Brain pericyte (primary cell): ENCODE results near the gene LPIN2.
"Not testable (repeated sequence)": the region's sequence is repeated elsewhere in the genome, so short reads cannot be mapped to it uniquely, and the experiment has no call there.

Experiments used
- DNase-seq: peaks from one replicate; pipeline ENCODE4 v3.0.0-alpha.2; 2012; ENCODE audit warnings: low read depth, low spot score

The LPIN2 gene

DNA sequence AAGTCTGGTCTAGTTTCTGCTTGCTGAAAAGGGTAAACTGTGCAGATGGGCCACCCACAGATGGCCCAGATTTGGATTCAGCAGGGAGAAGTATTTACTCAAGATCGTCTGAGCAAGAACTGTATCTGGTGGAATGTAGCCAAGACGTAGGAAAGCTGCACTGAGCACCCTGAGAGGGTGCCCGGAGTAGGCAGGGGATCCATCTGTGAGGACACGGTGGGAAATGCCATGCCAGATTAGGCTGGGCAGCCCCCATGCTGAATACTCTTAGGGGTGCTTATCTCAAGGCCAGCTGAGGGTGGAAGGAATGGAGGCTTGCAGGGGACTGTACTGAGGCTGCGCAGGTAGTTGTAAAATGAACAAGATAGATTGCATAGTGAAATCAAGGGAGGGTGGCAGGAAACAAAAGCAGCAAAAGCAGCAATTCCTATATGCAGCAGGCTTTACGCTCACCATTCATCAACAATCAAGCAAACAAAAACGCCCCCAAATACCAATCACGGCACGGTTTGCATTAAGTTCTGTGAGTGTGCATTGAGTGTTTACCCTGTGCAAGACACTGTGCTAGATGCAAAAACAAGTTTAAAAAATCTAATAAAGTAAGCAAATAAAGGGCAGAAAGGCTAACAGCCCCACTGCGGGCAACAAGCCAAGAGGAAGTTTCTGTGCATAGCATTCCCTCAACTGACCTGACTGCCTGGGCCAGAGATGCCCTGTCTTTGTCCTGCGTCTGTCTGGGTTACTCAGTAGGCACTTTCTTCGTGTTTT lies 32.2 kb upstream of the LPIN2 start:
- DNase-seq = no peak

DNA sequence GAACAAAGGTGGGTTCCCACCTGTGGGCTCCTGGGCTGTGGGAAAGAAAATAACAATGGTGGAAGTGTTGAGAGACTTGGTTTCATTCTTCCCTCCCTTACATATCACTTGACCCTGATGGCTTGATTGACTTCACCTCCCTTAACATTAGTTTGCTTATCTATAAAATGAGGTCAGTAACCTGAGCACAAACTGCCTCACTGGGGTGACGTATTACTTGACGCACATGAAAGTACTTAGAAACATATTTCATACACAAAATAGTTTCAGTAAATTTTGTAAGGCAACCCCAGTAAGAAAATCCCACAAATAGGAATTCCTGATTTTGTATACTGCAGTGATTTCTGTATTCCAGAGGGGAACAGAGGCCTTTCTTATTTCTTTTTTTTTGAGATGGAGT lies 29.4 kb upstream of the LPIN2 start:
- no peak for DNase-seq

DNA sequence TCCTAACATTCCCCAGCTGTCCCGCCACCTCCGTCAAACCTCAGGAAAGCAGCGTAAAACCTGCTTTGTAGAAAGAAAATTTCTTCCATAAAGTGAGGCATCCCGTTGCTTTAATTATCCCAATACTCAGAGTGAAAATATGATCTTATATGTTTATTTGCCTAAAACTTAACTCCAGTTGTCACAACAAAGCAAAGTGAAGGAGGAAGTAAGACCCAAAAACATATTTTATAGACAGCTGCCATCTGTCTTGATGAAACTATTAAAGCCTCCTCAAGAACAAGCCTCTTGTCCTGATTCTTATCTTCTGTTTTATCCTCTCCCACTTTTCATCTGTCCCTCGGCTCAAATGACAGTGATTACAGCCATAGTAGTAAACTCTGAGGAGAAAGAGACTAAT lies 28.9 kb upstream of the LPIN2 start:
- DNase-seq = no peak

DNA sequence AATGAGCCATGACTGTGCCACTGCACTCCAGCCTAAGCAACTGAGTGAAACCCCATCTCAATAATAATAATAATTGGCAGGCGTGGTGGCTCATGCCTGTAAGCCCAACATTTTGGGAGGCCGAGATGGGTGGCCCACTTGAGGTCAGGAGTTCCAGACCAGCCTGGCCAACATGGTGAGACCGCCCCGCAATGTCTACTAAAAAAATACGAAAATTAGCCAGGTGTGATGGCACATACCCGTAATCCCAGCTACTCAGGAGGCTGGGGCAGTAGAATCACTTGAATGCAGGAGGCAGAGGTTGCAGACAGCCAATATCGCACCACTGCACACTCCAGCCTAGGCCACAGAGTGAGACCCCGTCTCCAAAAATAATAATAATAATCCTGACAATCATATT lies 27.9 kb upstream of the LPIN2 start:
- no peak for DNase-seq

DNA sequence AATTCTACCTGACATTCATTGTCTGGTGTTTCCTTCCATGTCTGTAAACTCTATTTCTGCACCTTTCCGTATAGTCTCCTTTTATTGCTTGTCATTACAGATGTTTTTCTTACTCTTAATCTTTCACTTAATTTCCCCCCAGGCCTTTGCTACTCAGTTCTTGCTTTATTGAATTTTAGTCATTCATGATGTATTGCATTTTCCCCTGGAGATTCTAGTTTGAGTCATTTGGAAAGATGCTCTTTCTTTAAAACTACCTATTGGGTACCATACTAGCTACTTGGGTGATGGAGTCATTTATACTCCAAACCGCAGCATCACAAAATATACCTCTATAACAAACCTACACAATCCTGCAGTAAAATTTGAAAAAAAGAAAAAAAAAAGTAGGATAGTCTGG lies 27.2 kb upstream of the LPIN2 start:
- DNase-seq = no peak

DNA sequence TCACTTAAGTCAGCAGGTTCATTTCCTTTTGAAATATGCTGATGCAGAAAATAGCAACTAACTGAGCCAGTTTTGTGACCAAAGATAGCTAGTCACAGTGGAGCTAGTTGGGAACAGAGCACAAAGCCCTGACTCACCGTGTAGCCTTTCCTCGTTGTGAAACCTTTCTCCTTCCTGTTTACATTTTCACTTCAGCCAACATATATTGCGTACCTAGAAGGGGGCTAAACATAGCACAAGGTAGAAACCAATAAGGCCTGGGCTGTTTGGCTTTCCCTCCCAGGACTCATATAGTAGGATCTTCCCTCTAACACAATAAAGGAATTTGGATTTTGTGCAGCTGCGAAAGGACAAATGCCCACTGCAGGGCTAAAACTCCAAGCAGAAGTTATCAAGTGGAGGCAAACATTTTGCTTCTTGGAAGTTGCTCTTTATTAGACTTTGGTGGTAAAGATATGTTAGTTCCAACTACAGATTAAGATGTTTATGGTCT lies 24.5 kb upstream of the LPIN2 start:
- no peak for DNase-seq

DNA sequence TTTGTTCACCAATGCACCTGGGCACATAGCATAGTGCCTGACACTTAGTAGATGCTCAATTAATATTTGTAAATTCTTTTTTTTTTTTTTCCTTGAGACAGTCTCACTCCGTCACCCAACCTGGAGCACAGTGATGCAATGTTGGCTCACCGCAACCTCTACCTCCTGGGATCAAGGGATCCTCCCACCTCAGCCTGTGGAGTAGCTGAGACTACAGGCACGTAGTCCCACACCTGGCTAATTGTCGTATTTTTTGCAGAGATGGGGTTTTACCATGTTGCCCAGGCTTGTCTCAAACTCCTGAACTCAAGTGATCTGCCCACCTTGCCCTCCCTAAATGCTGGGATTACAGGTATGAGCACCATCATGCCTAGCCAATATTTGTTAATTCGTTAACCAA lies 23.2 kb upstream of the LPIN2 start:
- DNase-seq = no peak

DNA sequence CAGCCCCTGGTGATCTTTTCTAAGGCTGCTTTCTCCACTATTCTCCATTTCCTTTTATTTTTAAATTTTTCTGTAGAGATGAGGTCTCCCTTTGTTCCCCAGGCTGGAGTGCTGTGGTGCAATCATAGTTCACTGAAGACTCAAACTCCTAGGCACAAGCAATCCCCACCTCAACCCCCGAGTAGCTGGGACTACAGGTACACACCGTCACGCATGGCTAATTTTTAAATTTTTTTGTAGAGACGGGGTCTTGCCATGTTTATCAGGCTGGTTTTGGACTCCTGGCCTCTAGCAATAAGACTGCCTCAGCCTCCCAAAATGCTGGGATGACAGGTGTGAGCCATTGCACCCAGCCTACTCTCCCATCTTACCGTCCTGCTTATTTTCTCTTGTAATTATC lies 22.7 kb upstream of the LPIN2 start:
- DNase-seq = no peak

DNA sequence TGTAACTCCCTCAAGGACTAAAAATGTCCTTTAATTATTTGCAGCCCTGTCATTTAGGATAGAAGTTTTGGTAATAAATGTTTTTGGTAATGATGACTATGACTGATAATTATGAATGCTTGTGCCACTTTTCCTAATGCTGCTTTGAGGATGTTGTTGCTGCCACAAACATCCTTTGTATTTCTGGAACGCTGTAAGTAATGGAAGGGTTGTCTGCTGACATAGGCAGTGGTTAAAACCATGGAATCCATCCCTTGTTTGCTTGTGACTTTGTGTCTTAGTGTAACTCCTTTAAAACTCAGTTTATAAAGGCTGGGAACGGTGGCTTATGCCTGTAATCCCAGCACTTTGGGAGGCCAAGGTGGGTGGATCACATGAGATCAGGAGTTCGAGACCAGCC lies 19.8 kb upstream of the LPIN2 start:
- DNase-seq = no peak

DNA sequence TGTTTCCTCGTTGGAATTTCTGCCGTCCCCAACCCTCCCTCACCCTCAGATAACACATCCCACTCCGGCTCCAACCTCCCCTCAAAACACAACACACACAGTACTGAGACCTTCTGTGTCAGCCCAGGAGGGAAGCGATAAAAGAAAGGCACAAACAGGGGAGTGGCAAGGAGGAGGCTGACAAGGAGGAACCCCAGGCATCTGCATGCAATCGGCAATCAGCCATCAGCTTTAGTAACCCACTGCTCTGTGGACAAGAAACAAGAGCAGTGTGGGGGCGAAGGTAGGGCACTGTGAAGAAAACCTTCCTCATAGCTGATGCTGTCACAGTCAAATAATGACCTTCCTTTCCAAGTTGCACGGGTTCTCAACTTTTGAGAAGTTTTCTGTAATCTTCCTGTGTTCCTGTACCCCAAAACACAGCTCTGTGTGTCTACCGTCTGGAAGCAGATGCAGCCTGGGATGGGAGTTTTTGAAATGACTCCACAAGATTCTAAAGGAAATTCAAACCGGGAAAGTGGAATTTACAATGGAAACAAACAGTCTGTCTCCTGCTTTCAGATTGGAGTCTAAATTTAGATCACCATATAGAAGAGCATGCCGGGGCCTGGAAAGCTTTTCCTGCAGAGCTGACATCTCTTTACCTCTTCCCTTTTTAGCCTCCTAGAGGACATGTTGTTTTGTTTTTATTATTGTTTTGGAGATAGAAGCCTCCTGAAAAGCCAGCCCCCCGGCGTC lies 16.4 kb upstream of the LPIN2 start:
- DNase-seq = no peak

DNA sequence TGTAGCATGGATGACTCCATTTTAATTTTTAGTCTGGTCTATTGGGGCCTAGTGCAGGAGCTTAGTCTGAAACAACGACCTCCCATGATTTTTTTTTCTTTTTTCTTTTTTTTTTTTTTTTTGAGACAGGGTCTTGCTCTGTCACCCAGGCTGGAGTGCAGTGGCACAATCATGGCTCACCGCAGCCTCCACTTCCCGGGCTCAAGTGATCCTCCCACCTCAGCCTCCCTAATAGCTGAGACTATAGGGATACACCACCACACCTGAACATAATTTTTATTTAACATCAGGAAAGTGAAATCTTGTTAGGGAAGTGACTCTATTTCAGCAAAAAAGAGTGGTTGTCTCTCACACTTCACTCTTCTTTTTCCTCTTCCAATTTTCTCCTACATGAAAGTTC lies 15.2 kb upstream of the LPIN2 start:
- not testable (repeated sequence) for DNase-seq

DNA sequence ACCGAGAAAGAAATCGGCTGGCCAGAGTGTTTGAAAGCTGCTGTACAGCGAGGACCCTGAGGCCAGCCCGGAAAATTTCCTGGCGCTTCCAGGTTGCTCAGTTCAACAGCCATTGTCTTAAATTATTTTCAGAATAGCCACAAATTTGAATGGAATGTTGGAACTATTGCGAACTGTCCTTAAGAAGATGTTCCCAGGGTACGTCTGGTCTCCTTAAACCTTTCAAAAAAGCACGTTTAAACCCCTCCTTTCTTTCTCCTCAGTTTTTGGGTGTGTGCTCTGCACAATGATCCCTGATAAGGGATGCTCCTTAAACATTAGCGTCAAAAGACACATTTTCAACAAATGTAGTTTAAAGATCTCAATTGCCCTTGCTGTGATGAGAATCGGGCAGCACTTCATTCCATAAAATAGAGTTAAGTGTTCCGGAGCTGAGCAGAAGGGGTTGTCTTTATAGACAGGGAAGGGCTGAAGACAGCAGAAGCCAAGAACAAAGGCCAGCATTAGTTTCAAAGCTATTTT lies 14.5 kb upstream of the LPIN2 start:
- no peak for DNase-seq

DNA sequence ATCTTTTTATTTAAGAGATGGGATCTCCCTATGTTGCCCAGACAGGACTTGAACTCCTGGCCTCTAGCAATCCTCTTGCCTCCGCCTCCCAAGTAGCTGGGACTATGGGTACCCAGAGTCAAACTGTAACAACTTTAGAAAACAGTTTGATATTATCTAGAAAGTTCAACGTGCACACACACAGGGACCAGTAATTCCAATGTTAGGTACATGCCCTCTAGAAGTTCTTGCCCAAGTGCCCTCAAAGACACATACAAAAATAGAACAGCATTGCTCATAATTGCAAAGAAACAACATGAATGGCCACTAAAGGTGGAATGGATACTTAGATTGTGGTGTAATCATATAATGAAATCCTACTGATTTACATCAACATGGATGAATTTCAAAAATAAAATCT lies 12.6 kb upstream of the LPIN2 start:
- no peak for DNase-seq

DNA sequence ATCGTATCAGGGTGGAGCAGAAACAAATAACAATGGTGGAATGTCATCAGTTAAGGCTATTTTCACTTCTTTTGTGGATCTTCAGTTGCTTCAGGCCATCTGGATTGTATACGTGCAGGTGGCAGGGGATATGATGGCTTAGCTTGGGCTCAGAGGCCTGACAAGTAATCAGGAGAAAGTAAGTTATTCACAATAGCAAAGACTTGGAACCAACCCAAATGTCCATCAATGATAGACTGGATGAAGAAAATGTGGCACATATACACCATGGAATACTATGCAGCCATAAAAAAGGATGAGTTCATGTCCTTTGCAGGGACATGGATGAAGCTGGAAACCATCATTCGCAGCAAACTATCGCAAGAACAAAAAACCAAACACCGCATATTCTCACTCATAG lies 10.7 kb upstream of the LPIN2 start:
- not testable (repeated sequence) for DNase-seq

DNA sequence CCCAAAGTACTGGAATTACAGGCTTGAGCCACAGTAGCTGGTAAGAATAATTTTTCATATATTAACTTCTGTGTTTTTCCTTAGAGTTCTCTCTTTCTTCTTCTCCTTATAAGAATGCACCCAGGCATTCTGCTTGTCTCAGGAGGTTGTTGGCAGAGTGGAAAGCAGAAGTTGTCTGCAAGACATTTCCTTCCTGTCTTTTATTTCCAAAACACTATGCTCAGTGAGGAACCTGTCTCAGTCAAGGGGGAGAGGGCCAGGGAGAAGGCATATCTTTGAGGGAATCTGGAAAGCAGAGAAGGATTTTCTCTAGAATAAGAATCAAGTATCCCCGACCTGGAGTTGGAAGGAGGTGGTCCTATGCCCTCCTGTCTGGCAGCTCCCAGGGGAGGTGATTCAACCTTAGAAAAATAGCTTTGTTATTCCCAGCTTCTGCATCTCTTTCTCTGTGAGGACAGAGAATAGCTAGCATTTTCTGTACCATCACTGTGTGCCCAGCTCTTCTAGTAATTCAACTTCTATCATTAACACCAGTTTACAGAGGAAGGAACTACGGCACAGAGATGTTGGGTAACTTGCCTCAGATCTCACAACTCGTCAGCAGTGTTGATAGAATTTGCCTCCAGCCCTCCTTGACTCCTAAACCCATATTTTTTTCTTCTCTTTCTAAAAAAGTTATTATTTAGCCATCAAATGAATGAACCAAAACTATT lies 3.8 kb upstream of the LPIN2 start:
- DNase-seq = no peak

DNA sequence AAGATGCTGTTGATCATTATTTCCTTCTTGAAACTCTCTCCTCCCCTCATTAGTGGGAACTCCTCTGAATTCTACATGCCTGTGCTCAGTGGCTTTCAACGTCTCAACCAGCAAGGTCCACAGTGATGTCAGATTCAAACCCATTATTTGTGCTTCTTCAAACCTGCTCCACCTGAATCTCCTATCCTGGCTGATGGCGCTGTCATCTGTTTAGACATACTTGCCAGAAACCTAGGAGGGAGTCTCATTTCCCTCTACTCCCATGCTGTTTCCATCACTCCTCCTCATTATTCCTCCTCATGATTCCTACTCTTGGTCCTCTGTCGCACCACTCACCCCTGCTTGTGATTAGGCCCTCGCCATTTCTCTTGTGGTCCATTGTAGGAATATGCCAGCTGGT lies 2.9 kb upstream of the LPIN2 start:
- DNase-seq = no peak

DNA sequence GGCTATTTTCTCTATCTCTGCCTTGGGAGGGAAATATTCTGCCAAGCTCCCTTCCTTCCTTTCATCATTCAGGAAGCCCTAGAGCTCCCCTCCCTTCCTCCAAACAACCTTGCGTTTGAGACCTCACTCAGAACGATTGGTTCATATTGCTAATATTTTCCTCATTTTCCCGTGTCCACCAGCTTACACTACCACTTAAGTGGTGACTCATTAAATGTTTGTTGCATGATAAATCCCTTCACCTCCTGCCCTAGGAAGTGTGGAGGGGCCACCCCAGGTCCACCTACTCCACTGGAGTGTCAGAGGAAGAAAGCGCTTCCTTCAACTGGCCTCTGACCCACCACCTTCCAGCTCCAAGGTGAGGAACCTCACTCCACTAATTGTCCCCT lies 2.3 kb upstream of the LPIN2 start:
- DNase-seq = no peak

DNA sequence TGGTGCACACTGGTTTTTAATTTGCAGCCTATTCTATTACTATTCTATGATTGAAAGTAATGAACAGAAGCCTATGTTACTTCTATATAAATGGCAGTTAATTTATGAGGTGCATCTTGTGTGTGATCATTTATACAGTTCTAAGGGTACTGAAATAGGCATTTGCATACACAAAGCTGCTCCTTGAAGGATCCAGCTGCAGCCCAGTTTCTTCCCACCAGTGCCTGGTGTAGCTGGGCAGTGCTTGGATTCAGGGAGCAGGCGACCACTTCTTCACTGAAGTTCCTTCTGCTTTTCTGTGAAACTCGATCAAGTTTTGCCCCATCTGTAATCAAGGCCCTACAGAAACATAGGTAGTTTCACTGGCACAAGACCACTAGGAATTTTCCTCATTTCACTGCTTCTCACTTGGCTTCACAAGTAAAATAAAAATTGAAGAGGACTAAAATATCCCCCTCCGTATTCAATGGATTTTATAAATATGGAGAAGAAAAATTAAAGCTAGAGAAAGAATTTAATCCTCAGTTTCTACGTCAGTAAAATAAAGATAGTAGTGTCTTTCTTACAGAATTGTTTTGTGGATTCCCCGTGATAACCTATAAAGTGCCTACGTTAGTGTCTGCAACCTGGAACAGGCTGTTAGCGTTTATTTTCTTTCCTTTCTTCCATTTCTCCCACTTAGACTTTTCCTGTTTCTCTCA lies 1.7 kb upstream of the LPIN2 start:
- DNase-seq = no peak

DNA sequence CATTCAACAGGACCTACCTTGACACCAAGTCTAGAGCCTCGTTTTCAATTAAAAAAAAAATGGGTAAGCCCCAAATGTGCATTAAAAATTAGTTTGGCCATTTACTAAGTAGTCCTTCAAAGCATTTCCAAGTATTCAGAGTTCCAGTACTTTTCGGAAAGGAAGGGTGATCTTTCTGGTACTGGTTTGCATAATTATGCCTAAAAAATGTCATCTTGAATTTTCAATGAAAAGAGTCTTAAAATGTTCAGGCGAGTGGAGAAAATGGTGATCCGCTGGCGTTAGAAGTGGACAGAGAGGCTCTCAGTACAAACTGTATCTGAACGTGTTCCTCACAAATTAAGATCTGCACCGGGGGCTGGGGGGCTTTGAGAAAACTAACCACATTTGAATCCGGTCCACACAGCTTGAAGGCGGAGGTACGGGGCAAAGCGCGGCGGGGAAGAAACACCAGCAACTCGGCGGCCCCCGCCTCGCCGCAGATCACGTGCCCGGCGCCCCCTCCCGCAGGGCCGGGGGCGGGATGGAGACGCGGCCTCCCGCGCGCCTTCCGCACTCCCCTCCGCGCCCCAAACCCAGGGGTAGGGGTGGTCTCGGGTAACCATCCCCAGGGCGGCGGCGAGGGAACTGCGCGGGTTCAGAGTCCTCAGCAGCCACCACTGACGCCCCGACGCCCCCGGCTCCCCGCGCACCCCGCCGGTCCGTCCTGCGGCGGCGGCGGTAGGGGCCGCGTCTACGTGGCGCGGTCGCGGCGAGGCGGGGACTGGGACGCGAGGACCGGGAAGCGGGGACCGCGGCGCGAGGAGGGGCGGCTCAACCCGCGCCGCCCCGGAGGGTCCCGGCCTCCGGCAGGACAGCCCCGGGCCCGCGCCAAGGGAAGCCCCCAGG lies 564 bp downstream of the LPIN2 start:
- no peak for DNase-seq

DNA sequence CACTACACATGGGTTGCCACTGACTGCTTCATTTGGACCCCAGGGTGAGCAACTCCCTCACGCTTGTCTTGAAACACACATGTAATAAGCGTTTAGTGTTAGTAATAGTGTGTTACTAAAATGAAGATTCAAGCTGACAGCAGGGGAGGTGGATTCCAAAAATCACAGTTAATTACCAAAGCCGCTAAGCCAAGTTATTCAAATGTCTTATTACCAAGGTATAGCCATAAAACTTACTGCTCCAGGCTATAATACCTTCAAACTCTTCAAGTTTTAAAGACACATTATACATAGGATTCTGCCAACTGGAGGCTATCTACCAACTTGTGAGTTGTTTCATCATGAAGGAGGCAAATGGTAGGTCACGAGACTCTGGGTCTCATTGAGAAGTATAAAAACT lies 2.9 kb downstream of the LPIN2 start:
- DNase-seq = no peak

DNA sequence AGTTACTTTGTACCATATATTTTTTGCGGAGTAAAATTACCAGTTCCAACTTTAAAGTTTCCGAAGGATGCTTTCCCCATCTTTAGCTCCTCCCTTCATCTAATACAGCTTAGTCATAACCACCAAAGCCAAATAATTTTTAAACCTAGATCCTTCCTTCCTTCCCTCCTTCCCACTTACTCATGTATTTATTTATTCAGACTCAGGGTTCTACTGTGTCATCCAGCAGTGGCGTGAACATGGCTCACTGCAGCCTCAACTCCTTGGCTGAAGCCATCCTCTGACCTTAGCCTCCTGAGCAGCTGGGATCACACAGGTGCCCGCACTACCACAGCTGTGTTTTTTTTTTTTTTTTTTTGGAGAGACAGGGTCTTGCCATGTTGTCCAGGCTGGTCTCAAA lies 4.4 kb downstream of the LPIN2 start:
- no peak for DNase-seq
